HG03097 (cell line): ENCODE data around the gene LAYN.

Experiments
- ATAC-seq: cut with Tn5 transposase; IDR thresholded peaks from one replicate; pipeline ENCODE4 v1.9.1; 2021; ENCODE audit not compliant: unreplicated experiment, low FRiP score

LAYN gene

DNA sequence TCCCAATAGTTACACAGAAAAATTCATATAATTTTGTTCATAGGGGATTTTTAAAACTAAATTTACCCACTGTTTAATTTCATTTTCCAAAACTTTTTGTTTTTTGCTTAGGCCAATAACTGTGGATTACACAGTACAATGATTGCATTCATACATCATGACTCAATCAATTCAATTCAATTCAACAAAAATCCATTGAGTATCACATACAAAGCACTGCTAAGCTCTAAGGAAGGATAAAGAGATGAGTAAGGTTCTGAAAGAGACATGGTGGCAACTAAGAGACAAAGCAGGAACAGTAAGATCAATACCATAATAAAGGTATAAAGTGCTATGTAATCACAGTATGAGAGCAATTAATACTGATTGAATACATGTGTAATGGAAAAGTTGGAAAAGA is 9.4 kb upstream of the LAYN start:
- no peak for ATAC-seq

DNA sequence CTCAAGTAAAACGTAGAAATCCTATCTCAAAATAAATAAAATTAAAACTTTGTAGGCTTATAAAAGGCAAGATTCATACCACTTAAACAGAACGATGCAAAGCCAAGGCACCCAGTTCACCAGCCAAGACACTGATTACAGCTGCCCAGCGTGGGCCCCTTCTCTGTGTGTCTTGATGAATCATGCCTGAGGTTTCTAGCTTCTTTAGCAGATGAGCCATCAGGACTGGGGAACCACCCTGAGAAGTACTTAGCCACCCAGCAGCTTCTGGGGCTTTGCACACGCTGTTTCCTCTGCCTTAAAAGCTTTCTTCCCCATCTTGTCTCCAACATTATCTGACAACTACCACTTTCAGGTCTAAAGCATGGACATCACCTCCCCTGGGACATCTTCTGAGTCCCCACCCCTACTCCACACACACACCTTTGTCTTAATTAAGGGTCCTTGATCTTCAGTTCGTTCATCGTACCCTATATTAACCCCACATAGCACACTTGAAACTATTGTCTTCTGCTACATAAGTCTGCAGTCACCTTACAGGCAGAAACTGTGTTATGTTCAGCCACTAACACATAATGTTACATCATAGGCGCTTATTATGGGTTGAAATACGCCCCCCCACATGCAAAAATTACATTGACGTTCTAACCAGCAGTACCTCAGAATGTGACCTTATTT is 8.7 kb upstream of the LAYN start:
- ATAC-seq = no peak

DNA sequence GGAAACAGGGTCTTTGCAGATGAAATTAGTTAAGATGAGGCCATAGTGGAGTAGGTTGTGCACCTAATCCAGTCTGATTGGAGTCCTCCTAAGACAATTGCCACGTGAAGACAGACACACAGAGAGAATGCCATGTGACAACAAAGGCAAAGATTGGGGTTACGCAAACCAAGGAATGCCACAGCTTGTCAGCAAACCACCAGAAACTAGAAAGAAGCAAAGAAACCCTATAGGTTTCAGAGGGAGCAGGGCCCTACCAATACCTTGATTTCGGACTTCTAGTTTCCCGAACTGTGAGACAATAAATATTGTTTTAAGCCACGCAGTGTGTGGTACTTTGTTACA is 8.2 kb upstream of the LAYN start:
- ATAC-seq = no peak

DNA sequence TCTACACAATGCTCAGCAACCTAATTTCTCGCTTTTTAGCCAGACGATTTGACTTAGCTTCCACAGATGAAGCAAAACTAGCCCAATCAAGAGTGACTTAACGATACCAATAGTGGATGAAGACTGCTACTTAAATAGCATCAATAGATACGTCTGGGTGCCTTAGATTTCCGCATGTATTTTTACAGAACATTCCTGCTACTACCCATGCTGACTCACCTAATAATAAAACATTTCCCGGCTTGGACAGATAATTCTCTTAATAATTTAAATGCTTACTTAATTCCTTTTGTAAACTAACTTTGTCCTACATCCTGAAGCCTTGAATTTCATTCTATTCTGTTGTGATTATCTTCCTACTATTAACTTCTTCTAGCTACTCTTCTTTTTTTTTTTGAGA is 5.2 kb upstream of the LAYN start:
- ATAC-seq = no peak

DNA sequence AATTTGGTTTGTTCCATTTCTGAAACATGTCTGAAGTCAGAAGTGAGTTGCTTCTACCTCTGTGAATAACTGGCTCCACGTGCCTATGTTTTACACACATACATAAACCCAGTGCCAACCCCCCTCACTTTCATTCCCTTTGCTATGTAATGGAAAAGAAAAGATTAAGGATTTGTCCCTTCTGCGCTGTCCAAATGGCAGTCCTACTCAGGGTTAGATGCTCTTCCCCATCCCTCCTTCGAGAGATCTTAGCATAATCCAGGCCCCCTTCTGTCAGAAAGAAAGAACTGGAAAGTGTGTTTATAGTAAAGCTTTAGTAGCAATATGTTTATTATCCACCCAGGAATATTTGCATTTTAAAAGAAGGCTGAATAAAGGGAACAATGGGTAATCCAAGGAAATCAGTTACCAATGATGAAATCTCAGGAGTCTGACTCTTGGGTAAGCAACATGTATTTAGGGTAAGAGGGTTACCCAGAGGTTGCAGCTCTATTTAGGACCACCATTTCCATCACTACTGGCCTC is 3.1 kb upstream of the LAYN start:
- ATAC-seq = no peak

DNA sequence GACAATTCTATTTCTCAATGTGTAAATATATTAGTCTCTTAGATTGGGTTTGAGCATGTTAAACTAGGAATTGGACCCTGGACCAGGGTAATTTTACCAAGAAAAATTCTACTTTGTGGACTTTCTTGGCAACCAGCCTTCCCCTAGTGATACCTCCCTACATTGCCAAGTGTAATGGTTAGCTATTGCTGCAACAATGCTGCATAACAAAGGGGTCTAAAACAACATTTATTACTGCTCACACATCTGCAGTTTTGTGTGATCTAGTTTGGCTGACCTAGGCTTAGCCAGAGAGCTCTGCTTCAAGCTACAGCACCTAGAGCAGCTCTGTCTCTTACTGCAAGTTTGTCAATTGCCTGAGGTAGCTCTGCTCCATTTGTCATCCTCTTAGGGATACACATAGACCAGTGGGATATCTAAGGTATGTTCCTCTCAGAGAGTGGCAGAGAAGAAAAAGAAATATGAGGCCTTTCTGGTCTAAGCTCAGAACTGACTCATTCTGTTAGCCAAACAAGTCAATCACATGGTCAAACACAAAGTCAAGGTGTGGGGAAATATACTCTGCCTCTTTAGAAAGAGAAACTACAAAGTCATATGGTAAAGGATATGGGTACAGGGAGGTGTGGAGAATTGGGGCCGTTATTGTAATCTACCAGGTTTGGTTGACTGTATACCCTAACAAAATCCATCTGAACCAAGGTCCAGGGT is 2.0 kb upstream of the LAYN start:
- ATAC-seq = no peak

DNA sequence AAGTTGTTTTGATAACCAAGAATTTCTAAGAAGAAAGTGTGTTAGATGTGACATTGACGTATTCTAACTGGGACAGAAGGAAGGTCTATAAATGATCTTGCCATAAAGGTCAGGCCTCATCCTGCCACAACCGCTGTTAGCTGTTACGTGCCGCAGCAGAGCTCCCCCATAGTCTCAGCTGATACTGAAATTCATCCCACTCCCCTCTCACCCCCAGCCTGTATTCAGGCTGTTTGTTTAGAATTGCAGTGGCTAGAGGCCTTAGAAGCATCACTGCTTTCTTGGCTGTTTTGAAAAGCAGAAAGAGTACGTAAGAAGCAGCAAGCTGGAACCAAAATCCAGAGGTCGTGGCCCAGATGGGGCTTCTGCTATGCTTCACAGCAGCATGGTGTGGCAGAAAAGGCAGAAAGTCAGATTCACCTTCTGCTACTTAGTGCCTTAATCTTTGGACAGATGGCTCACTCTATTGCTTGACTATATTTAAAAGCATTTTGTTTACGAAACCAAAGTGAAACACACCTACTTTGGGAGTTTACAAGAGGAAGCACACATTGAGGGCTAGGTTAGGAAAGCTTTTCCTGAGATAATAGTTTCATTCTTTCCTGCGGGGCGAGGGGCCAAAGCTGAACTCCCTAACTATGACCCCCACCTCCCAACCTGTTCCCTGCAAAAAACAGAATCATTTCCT is 950 bp upstream of the LAYN start:
- no peak for ATAC-seq

DNA sequence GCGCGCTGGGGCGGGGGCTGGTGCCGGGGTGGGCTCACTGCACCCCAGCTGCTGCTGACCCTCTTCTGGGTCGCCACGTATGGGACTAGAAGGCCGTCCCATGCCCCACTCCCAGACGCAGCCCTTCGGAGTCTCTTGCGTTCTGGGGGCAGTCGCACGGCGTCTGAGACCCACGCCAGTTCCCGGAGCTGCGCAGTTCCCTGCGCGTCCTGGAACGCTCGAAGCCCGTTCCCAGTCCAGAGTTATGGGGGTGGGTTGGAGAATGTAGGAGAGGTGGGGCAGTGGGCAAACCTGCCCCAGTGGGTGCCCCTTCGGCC is 375 bp downstream of the LAYN start:
- no peak for ATAC-seq

DNA sequence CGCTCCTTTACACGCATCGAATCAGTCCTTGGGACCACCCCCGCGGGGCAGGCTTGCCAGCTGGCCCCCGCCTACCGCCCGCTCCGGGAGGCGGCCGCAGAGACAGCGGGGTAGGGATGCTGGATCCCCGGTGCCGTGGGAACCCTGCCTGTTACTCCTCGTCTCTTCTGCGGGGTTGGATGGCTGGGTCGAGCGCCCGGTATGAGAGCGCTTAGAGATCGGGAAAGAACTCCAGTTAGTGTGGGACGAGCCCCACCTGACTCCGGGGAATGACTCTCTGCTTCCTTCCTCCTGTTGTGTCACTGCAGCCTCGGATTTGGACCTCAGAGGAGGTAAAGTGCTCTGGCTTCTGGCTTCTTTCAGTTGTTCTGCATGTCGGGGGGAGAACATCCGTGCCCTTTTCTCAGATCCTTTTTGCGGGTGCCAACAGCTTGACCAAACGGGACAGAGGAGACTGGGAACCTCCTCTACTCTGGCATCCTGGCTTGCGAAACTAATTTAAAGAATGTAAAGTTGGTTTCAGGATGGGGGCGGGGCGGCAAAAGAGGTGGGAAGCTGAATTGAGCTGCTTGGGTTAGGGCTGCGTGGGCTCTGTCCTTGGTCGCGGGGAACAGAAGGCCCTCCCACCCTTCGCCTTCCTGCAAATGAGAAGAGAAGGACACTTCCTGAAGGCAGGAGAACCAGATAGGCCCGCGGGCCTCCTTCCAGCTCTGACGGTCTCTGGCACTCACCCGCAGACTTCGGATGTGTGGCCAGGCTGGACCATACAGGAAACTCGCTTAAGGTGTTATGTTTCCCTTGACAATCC is 938 bp downstream of the LAYN start:
- no peak for ATAC-seq

DNA sequence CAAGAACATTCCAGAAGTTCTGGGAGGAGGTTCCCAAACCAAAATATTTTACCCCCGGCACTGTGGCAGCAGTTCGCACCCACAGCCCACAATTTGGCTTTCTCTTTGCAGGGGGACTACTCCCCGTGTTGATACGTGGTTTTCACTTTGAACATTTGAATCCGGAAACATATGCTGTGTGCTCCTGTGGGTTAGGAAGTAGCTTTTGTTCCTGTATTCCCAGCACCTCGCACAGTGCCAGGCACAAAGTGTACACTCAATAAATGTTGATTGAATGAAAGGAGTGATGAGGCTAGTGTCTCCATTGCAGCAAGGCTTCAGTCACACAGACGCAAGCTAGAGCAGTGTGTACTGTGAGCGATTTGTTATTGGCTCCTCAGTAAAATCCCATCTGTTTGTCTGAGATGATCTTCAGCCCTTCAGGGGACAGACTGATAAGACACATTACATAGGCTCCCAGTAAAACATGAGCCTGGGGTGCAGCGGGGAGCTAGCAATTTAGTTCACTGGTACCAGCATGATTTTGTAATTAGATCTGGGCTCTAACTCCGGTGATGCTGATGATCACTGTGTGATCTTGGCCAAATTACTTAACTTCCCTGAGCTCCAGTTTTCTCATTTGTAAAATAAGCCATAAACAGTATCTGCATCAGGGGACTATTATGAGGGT is 2.2 kb downstream of the LAYN start:
- no peak for ATAC-seq

DNA sequence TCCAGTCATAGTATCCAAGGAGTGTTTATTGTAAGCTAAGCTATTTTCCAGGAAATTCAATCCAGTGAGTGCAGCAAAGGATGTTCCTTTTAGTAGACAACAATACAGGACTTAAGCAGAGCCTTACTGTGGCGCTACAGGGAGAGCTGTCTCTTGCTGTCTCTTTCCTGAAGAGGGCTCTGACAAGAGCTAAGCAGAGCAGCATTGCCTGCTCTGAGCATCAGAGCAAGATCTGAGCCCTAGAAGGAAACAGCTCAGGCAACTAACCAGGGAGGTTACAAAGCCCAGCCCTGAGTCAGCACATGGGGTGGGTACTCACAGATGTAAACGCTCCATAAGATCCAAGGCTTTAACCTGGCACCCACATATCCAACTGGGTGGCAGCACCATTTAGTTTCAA is 8.0 kb downstream of the LAYN start:
- ATAC-seq = no peak

DNA sequence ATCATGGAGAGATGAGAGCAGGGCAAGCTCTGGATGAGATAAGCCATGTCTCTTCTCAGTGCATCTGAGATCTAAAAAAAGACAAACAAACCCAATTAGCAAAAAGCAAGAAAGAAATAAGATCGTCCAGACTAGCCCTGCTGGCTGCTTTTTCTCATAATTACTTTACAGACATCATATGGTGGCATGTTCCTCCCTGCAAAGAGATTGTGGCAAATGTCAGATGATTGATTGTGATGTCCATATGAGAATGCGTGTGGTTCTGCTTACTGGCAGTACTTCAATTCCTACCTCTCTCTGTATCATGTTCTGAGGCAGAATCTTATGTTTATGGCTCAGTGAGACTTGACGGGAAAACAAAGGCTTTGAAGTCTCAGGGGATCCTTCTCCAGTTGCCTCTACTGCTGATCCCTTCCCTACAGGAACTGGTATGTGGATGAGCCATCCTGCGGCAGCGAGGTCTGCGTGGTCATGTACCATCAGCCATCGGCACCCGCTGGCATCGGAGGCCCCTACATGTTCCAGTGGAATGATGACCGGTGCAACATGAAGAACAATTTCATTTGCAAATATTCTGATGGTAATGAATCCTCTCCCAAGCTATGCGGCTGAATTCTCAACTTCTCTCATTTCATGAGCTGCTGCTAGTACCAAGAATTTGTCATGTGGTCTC is 8.8 kb downstream of the LAYN start:
- no peak for ATAC-seq

DNA sequence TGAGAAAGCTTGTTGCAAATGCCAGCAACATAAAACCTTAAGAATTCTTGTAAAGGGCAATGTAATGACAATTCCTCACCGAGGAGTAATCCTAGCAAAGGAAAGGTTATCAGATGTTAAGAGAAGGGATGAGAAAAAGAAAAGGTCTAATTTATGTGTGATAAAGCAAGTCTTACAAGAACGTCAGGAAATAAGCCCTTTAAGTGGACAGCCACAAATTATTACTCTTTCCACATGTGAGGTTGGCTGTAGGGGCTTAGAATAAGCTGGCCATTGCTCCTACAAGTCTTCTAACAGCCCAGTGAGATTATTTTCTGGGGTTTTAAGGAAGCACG is 9.3 kb downstream of the LAYN start:
- no peak for ATAC-seq

DNA sequence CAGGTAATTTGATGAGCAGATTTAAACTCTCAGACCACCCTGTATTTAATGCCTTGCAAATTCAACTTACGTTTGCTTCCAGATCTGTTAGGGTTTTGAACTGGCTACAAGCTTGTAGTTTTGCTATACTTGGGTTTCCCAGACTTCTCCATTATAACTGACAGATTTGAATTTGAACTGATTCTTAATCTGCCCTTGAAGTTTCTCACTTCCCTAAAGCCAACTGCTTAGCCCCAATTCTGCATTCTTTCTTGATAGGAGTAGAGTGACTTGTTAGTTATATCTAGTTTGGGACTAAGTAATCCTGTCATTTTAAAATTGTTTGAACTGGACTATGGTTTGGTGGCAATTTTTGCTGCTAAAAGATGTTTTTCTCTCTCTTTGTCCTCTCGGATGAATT is 9.7 kb downstream of the LAYN start:
- ATAC-seq = no peak

DNA sequence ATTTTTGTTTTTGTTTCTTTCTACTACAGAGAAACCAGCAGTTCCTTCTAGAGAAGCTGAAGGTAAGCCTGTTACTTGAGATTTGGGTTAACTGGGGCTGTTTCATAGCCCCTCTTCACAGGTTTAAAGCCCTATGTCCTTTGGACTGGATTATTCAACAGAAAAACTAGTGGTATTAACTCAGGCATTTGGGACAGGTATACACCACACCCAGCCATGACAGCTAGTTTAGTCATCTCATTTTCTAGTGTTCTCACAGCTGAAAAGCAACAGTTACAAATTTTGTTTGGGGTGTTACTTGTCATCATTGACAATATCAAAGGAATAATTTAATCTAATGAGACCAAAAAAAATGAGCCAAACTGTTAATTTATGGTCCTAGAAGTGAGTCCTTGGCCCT is 14.0 kb downstream of the LAYN start:
- no peak for ATAC-seq

DNA sequence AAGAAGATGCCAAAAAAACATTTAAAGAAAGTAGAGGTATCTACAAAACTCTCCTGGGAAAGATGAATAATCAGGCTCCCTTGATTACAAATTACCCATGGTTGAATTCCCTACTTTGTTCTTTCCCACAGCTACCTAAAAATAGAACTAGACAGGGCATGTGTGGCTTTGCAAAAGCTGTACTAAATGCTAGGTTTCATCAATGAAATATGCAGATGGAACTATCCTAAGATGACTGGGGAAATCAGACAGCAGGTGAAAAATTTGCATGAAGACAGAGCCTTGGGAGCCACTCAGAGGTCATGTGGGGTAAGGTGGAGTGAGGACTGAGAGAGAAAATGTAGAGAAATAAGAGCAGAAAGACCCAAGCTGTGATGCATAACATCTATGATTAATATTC is 14.7 kb downstream of the LAYN start:
- no peak for ATAC-seq

DNA sequence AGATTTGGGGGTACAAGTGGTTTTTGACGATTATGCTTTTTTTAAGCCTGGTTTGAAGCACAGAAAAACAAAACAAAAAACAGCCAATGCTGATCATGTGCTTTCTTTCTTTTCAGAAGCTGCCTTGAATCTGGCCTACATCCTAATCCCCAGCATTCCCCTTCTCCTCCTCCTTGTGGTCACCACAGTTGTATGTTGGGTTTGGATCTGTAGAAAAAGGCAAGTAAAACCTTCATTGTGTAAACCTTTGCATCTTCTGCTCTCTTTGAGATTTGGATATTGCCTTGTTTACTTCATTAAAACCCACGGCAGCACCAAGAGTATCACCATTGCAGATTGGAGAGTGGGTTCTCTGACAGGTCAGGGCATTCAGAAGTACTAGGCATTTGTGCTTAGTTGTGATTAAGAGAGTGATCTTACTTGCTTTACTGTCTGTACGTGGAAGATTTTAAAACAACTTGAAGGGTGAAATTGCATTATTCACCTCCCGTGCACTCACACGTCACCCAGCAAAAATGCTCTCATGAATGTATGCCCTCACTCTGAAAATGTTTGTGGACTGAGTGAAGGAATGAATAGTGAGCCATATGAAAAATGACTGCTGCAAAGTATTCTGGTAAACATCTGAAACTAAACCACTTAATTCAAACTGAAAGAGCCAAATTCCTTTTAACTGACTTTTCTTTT is 17.0 kb downstream of the LAYN start:
- no peak for ATAC-seq

DNA sequence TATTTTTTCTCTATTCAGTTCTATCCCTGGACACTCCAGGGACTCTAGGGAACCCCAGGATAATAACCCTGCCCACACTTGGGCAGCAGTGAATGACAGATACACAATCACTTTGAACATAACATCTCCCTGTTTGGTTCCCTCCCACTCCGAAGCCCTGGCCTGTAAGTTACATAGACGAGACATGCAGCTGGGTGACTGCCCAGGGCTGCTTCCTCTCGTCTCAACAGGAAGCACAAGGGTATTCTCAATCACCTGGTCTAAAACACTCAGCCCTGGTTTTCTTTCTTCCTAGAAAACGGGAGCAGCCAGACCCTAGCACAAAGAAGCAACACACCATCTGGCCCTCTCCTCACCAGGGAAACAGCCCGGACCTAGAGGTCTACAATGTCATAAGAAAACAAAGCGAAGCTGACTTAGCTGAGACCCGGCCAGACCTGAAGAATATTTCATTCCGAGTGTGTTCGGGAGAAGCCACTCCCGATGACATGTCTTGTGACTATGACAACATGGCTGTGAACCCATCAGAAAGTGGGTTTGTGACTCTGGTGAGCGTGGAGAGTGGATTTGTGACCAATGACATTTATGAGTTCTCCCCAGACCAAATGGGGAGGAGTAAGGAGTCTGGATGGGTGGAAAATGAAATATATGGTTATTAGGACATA is 19.4 kb downstream of the LAYN start:
- ATAC-seq = no peak

DNA sequence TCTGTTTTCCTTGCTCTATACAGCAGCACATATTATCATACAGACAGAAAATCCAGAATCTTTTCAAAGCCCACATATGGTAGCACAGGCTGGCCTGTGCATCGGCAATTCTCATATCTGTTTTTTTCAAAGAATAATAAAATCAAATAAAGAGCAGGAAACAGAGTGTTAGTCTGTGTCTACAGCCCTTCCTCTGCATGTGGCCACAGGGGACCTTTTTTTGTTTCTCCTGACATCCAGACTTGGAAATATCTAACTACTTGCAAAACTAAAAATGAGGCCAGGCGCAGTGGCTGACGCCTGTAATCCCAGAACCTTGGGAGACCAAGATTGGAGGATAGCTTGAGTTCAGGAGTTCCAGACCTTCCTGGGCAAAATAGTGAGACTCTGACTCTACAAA is 20.3 kb downstream of the LAYN start:
- ATAC-seq = no peak
